Measurements from ENCODE around the gene ACOT4. TPM values are rescaled to one million over a fixed set of nuclear protein-coding genes. Genes with fewer than 3 reads are reported as not detected.

The ACOT4 gene
- total and polyA plus RNA-seq, 2 experiments from 2014 or later: 1.0 to 1.6 TPM

DNA sequence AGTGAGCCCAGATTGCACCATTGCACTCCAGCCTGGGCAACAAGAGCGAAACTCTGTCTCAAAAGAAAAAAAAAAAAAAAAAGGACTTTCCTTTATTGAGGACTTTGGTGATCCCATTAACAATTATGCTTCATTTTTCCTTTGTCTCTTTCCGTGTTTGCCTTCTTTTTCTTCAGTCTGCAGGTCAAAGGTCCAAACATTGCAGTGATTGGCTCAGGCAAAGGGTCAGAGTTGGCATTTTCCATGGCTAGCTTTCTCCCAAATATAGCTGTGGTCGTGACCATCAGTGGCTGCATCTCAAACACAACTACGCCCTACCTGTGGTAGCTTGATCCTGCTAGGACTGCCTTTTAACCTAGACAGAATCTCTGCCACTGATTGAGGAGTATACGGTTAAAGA, 46.2 kb downstream of the ACOT4 start (continued):
- TF ChIP-seq, protein P1, sequence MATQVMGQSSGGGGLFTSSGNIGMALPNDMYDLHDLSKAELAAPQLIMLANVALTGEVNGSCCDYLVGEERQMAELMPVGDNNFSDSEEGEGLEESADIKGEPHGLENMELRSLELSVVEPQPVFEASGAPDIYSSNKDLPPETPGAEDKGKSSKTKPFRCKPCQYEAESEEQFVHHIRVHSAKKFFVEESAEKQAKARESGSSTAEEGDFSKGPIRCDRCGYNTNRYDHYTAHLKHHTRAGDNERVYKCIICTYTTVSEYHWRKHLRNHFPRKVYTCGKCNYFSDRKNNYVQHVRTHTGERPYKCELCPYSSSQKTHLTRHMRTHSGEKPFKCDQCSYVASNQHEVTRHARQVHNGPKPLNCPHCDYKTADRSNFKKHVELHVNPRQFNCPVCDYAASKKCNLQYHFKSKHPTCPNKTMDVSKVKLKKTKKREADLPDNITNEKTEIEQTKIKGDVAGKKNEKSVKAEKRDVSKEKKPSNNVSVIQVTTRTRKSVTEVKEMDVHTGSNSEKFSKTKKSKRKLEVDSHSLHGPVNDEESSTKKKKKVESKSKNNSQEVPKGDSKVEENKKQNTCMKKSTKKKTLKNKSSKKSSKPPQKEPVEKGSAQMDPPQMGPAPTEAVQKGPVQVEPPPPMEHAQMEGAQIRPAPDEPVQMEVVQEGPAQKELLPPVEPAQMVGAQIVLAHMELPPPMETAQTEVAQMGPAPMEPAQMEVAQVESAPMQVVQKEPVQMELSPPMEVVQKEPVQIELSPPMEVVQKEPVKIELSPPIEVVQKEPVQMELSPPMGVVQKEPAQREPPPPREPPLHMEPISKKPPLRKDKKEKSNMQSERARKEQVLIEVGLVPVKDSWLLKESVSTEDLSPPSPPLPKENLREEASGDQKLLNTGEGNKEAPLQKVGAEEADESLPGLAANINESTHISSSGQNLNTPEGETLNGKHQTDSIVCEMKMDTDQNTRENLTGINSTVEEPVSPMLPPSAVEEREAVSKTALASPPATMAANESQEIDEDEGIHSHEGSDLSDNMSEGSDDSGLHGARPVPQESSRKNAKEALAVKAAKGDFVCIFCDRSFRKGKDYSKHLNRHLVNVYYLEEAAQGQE (IDR thresholded peaks at IDR 0.05; ENCODE audit: unreplicated experiment): no peak
- no peak for TF ChIP-seq EZH2phosphoT487 (IDR thresholded peaks at IDR 0.05; ENCODE audit: unreplicated experiment)
- TF ChIP-seq CREB1 (CRISPR knock-in tag; IDR thresholded peaks at IDR 0.05; ENCODE audit: low read depth): no peak
- TF ChIP-seq, protein P2, sequence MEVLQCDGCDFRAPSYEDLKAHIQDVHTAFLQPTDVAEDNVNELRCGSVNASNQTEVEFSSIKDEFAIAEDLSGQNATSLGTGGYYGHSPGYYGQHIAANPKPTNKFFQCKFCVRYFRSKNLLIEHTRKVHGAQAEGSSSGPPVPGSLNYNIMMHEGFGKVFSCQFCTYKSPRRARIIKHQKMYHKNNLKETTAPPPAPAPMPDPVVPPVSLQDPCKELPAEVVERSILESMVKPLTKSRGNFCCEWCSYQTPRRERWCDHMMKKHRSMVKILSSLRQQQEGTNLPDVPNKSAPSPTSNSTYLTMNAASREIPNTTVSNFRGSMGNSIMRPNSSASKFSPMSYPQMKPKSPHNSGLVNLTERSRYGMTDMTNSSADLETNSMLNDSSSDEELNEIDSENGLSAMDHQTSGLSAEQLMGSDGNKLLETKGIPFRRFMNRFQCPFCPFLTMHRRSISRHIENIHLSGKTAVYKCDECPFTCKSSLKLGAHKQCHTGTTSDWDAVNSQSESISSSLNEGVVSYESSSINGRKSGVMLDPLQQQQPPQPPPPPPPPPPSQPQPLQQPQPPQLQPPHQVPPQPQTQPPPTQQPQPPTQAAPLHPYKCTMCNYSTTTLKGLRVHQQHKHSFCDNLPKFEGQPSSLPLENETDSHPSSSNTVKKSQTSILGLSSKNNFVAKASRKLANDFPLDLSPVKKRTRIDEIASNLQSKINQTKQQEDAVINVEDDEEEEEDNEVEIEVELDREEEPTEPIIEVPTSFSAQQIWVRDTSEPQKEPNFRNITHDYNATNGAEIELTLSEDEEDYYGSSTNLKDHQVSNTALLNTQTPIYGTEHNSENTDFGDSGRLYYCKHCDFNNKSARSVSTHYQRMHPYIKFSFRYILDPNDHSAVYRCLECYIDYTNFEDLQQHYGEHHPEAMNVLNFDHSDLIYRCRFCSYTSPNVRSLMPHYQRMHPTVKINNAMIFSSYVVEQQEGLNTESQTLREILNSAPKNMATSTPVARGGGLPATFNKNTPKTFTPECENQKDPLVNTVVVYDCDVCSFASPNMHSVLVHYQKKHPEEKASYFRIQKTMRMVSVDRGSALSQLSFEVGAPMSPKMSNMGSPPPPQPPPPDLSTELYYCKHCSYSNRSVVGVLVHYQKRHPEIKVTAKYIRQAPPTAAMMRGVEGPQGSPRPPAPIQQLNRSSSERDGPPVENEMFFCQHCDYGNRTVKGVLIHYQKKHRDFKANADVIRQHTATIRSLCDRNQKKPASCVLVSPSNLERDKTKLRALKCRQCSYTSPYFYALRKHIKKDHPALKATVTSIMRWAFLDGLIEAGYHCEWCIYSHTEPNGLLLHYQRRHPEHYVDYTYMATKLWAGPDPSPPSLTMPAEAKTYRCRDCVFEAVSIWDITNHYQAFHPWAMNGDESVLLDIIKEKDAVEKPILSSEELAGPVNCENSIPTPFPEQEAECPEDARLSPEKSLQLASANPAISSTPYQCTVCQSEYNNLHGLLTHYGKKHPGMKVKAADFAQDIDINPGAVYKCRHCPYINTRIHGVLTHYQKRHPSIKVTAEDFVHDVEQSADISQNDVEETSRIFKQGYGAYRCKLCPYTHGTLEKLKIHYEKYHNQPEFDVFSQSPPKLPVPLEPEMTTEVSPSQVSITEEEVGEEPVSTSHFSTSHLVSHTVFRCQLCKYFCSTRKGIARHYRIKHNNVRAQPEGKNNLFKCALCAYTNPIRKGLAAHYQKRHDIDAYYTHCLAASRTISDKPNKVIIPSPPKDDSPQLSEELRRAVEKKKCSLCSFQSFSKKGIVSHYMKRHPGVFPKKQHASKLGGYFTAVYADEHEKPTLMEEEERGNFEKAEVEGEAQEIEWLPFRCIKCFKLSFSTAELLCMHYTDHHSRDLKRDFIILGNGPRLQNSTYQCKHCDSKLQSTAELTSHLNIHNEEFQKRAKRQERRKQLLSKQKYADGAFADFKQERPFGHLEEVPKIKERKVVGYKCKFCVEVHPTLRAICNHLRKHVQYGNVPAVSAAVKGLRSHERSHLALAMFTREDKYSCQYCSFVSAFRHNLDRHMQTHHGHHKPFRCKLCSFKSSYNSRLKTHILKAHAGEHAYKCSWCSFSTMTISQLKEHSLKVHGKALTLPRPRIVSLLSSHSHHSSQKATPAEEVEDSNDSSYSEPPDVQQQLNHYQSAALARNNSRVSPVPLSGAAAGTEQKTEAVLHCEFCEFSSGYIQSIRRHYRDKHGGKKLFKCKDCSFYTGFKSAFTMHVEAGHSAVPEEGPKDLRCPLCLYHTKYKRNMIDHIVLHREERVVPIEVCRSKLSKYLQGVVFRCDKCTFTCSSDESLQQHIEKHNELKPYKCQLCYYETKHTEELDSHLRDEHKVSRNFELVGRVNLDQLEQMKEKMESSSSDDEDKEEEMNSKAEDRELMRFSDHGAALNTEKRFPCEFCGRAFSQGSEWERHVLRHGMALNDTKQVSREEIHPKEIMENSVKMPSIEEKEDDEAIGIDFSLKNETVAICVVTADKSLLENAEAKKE (CRISPR knock-in tag; IDR thresholded peaks at IDR 0.05): no peak
- no peak for TF ChIP-seq JUNB (IDR thresholded peaks at IDR 0.05; ENCODE audit: unreplicated experiment)
- TF ChIP-seq ZNF114 (CRISPR knock-in tag; IDR thresholded peaks at IDR 0.05): no peak
- no peak for TF ChIP-seq EZH2 (IDR thresholded peaks at IDR 0.05; ENCODE audit: low read depth, unreplicated experiment)

Measured in GM23338 (cell line).